Colonic mucosa (tissue), 4 donors: ENCODE data around the gene RPS2. TPM values are rescaled to one million over a fixed set of nuclear protein-coding genes. Genes with fewer than 3 reads are reported as not detected.

Experiments
- DNase-seq: peaks from one replicate; pipeline ENCODE4 v3.0.0-alpha.2; 2020
- H3K27ac ChIP-seq: fragments of 200-600 bp; one replicate; pipeline ENCODE4 v1.8.0; 2021
- H3K27me3 ChIP-seq: fragments of 200-600 bp; one replicate; pipeline ENCODE4 v1.8.0; 2021
- H3K36me3 ChIP-seq: fragments of 200-600 bp; one replicate; pipeline ENCODE4 v1.8.0; 2021
- H3K4me1 ChIP-seq: fragments of 200-600 bp; one replicate; pipeline ENCODE4 v1.8.0; 2021; ENCODE audit warnings: mild to moderate bottlenecking
- H3K4me3 ChIP-seq: fragments of 200-600 bp; one replicate; pipeline ENCODE4 v1.8.0; 2021
- H3K9ac ChIP-seq, 2 donors: one replicate each; pipeline ENCODE4 v1.7.0; 2013; ENCODE audit warnings: control low read depth in 2 of 2, low read depth in 2 of 2, low read length in 2 of 2
- H3K9me3 ChIP-seq: fragments of 200-600 bp; one replicate; pipeline ENCODE4 v1.8.0; 2021
- intact Hi-C: fragments of 100-400 bp; cut with DNase I; formaldehyde crosslinking; loops from one replicate; pipeline ENCODE4 v1.14.1; 2022
- total RNA-seq, 2 donors: library from RNA; stranded (reverse); fragmentation: NEBNext Ultra II Directional in 1 of 2; extraction: Animal tissue kit (Norgen Biotek cat#: 25700) in 1 of 2; gene quantifications; one replicate each; pipeline ENCODE4 v1.2.1, GENCODE V29; 2021
- TF ChIP-seq, protein P1 (sequence below): fragments of 200-600 bp; IDR thresholded peaks from one replicate; pipeline ENCODE4 v1.8.0; 2022; ENCODE audit warnings: antibody characterized with exemption, mild to moderate bottlenecking
- donor health status: healthy.
- donor health status: DM: no; HTN: no; CAD: no.
- donor health status: DM: no; HTN: no; CAD: no.

Gene RPS2
- total RNA-seq, 2 donors from 2014 or later, result 1,996 to 2,736 TPM

DNA sequence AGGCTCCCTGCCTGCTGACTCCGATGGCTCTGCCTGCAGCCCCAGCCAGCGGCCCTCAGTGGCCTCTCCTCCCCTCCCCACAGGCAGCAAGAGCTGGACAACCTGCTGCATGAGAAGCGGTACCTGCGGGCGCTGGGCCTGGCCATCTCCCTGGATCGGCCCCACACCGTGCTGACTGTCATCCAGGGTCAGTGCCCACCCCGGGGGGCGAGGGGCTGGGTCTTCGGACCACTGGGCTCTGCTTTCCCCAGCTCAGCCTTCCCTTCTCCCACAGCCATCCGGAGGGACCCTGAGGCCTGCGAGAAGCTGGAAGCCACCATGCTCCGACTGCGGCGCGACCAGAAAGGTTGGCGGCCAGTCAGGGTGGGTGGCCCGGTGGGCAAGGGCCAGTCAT lies 13.2 kb upstream of the RPS2 start:
- no peak overlapping the region for H3K9ac ChIP-seq
- H3K9me3 ChIP-seq, result no peaks in the 10 kb centered on the region
- no peak overlapping the region for H3K4me3 ChIP-seq
- TF ChIP-seq, protein P1, sequence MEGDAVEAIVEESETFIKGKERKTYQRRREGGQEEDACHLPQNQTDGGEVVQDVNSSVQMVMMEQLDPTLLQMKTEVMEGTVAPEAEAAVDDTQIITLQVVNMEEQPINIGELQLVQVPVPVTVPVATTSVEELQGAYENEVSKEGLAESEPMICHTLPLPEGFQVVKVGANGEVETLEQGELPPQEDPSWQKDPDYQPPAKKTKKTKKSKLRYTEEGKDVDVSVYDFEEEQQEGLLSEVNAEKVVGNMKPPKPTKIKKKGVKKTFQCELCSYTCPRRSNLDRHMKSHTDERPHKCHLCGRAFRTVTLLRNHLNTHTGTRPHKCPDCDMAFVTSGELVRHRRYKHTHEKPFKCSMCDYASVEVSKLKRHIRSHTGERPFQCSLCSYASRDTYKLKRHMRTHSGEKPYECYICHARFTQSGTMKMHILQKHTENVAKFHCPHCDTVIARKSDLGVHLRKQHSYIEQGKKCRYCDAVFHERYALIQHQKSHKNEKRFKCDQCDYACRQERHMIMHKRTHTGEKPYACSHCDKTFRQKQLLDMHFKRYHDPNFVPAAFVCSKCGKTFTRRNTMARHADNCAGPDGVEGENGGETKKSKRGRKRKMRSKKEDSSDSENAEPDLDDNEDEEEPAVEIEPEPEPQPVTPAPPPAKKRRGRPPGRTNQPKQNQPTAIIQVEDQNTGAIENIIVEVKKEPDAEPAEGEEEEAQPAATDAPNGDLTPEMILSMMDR, result no peak
- peaks cover 8% of the 10 kb centered on the region for H3K27me3 ChIP-seq
- peaks cover 6% of the 10 kb centered on the region for H3K4me1 ChIP-seq
- DNase-seq, result no peak
- intact Hi-C loops, result no loop called here
- H3K27ac ChIP-seq, result no peak overlapping the region
- peaks cover 14% of the 10 kb centered on the region for H3K36me3 ChIP-seq

DNA sequence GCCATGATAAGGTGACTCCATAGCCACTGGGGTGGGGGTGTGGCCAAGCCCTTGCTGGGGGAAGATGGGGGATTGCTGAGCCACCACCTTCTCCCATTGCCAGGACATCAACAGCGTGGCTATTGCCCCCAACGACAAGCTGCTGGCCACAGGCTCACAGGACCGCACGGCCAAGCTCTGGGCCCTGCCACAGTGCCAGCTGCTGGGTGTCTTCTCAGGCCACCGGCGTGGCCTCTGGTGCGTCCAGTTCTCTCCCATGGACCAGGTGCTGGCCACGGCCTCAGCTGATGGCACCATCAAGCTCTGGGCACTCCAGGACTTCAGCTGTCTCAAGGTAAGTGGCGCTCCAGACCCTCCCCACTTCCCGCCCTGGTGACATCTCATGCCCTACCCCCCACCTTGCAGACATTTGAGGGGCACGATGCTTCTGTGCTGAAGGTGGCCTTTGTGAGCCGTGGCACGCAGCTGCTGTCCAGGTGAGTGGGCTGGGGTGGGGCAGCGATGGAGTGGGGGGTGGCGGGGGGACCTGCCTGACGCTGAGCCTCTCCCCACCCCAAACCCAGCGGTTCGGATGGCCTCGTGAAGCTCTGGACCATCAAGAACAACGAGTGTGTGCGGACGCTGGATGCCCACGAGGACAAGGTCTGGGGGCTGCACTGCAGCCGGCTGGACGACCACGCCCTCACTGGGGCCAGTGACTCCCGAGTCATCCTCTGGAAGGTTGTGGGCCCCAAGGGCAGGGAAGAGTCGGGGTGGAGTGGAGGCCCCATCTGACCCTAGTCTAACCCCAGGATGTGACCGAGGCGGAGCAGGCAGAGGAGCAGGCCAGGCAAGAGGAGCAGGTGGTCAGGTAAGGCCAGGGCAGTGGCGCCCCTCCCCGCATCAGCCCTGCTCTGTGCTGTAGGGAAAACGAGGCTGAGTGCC lies 12.6 kb upstream of the RPS2 start:
- H3K9ac ChIP-seq, result no peak overlapping the region
- H3K36me3 ChIP-seq, result peaks cover 14% of the 10 kb centered on the region
- H3K4me1 ChIP-seq, result peaks cover 7% of the 10 kb centered on the region
- H3K4me3 ChIP-seq, result no peak overlapping the region
- intact Hi-C loops, result no loop called here
- no peak for DNase-seq
- TF ChIP-seq, protein P1, result no peak
- H3K27ac ChIP-seq, result no peak overlapping the region
- no peaks in the 10 kb centered on the region for H3K9me3 ChIP-seq
- H3K27me3 ChIP-seq, result peaks cover 8% of the 10 kb centered on the region

DNA sequence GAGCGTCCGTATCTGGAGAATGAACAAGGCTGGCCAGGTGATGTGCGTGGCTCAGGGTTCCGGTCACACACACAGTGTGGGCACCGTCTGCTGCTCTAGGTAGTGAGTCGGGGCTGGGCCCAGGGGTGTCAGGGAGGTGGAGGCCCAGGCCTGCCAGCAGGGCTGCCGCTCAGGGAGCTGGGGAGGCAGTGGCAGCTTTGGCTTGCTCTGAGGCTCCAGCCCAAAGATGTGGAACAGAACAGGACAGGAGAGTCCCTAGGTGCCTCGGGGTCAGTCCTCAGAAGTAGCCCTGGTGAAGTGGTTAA lies 11.5 kb upstream of the RPS2 start:
- intact Hi-C loops, result no loop called here
- Histone ChIP-seq H3K9me3 (no peaks in the 10 kb centered on the region), H3K4me1 (peaks cover 7% of the 10 kb centered on the region), H3K36me3 (peaks cover 14% of the 10 kb centered on the region), H3K9ac (no peak overlapping the region), H3K27ac (no peak overlapping the region), H3K4me3 (no peak overlapping the region), H3K27me3 (peaks cover 8% of the 10 kb centered on the region)
- DNase-seq, result no peak
- TF ChIP-seq, protein P1, result no peak

DNA sequence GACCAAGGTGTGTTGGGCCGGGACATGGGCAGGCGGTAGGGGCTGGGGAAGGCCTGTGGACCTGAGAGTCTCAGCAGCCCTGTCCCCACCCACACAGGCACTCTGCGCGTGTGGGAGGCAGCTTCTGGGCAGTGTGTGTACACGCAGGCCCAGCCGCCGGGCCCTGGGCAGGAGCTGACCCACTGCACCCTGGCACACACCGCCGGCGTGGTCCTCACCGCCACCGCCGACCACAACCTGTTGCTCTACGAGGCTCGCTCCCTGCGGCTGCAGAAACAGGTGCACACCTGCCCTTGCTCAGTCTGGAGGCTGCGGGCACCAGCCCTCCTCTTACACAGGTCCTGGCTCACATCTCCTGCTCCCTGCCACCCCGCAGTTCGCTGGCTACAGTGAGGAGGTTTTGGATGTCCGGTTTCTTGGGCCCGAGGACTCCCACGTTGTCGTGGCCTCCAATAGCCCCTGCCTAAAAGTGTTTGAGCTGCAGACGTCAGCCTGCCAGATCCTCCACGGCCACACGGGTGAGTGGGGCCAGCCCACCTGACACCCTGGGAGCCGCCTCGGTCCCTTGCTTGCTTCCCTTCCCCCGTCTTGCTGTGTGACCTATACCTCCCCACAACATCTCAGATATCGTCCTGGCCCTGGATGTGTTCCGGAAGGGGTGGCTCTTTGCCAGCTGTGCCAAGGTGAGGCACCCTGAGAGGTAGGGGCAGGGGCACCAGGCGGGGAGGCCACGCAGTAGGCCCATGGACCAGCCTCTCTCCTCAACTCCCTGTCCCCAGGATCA lies 11.0 kb upstream of the RPS2 start:
- no peak for DNase-seq
- H3K36me3 ChIP-seq, result peaks cover 14% of the 10 kb centered on the region
- intact Hi-C loops, result no loop called here
- no peak overlapping the region for H3K4me3 ChIP-seq
- no peak overlapping the region for H3K9ac ChIP-seq
- TF ChIP-seq, protein P1, result no peak
- peaks cover 11% of the 10 kb centered on the region for H3K4me1 ChIP-seq
- no peak overlapping the region for H3K27ac ChIP-seq
- H3K27me3 ChIP-seq, result peaks cover 6% of the 10 kb centered on the region
- H3K9me3 ChIP-seq, result no peaks in the 10 kb centered on the region

DNA sequence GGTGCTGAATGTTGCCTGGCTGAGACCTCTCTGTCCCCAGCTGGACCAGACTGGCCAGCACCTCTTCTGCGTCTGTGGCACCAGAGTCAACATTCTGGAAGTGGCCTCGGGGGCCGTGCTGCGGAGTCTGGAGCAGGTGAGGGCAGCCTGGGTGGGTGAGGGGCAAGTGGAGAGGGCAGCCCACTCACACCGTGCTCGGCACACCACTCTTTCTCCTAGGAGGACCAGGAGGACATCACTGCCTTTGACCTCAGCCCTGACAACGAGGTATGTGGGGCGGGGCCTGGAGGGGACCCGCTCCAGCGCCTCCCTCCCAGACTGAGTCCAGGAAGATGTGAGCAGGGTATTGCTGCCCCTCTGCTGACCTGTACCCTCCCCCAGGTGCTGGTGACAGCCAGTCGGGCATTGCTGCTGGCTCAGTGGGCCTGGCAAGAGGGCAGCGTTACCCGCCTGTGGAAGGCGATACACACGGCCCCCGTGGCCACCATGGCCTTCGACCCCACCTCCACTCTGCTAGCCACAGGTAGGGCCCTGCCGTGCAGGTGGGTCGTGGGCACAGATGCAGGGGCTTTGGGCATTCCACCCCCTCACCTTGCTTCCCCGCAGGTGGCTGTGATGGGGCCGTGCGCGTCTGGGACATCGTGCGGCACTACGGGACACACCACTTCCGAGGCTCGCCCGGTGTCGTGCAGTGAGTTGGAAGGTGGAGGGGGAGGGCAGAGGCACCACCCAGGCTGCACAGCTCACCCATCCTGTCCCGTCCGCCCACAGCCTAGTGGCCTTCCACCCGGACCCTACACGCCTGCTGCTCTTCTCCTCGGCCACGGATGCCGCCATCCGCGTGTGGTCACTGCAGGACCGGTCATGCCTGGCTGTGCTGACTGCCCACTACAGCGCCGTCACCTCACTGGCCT lies 9.8 kb upstream of the RPS2 start:
- Histone ChIP-seq H3K4me3 (no peak overlapping the region), H3K4me1 (peaks cover 11% of the 10 kb centered on the region), H3K36me3 (peaks cover 14% of the 10 kb centered on the region), H3K27ac (no peak overlapping the region), H3K27me3 (no peaks in the 10 kb centered on the region), H3K9ac (no peak overlapping the region), H3K9me3 (no peaks in the 10 kb centered on the region)
- intact Hi-C loops, result no loop called here
- DNase-seq, result no peak
- TF ChIP-seq, protein P1, result no peak
